Measurements from ENCODE around the gene TAF3.
A peak's percentile ranks its signal among the peaks of the same experiment; 100 is the strongest.

Gene TAF3

DNA sequence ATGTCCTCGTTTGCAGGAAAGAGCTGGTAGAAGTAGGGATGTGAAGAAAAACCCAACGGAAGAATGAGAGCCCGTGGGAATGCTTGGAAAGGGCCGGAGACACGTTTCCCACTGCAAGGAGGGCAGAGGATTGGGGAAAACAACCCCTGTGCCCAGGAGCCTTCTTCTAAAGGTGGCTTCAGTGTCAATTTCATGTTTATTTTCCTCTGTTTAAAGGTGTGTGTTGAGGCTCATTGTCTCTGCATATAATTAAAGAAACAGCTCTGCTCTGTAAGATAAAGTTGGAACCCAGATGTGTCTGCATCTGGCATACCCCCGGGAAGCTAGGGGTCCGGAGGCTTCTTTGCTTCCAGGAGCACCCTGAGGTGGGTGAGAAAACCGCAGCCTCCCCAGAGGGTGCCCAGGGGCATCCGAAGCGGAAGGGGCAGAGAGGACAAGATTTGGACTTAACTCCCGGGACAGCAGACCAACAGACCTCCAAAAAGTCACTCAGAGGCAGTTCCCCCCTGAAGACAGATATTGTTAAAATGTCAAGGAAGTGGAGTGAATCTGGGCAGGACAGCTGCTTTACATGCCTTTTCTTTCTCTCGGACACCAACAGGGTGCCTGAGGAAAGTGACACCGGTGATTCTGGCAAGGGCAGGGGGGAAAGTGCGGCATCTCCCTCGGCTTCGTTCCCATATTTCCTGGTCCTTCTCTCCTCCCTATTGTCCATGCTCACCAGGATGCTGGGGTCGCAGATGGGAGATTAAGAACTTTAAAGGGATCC, 227.6 kb downstream of the TAF3 start:
- DNase-seq (ENCODE audit: low read depth), result no peak

- no peak for DNase-seq (ENCODE audit: low read depth)
Measured at GRCh38 chr10:8047452-8048280, 229.4 kb downstream of the TAF3 start.

DNA sequence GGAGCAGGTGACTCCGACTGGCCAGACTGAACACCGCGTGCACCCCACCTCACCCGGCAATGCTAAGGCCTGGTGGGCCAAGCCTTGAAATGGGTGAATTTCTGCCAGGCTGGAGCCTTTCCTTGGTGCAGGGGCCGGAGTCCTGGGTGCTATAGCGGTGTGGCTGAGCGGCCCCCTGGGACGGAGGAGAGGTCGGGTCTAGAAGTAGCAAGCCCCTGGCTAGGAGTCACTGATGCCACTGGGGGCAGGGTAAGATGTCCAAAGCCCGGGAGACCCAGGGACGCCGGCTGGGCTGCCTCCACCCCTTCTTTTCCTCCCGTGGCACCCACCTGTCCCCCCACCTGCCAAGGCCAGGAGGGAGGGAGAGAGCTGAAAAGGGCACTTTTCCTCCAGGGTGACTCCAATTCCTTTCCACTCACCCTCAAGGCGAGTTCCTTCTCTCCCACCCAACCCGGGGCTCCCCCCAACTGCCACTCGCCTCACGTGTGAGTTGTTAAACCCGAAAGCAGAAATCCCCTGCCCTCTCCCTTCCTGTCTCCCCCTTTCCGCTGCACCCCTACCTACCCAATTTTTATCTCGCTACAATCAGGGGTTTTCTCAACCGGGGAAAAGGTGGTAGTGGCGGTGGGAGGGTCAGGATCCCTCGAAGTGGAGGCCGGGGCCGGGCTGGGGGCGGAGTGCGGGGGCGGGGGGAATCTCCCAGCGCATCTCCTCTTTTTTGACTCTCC, 230.1 kb downstream of the TAF3 start:
- no peak for DNase-seq (ENCODE audit: low read depth)

- no peak for DNase-seq (ENCODE audit: low read depth)
Measured at GRCh38 chr10:8049045-8049864, 230.9 kb downstream of the TAF3 start.

DNA sequence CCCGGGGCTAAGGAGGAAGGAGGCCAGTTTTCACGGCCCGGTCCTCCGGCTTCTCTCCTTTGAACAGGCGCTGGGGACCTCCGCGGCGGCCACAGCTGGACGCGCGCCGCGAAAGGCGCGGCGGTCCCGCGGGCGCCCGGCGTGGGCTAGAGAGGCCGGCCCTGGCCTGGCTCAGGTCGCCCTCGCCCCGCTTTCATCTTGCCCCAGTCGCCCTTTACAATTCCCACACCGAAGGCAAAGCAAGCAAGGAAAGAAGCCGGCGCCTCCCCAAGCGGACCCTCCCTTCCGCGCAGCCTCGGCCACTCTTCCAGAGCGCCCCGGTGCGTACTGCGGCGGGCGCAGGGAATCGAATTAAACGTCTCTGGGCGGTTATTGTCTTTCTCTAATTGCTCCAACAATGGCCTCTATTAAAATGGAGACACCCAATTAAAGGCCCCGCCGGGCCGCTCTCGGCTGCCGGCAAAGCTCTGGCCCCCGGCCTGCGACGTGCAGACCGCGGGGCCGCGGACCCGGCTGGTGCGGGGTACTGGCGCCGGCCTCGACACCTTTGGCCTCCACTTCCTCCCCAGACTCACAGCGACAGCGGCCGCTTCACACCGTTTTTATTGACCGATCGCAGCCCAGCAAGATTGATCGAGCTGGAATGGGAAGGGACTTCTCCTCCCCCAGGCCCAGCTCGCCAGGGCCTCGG, 231.7 kb downstream of the TAF3 start:
- DNase-seq (ENCODE audit: low read depth), result no peak

DNA sequence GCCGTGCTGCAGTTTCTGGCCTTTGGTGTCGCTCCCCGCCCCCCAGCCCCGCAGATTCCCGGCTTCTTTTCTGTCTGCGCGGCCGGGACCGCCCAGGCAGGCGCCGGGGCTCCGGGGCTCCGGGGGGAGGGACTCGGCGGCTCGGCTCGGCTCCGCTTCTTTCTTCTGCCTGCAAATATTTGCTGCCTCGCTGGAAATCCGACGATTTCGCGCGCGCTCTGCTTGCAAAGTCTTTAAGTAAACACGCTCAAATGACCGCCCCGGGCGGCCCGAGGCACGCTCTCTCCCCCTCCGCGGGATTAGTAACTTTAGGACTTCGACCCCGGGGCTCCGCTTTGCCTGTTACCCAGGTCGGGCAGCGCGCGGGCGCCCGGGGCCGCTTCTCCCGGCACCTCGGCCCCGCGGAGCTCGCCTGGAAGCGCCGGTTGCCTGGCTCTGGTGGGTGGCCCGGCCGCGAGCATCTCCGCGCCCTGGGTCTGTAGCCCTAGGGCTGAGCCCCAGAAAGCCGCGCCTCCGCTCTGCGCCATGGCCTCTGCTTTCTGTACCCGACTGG, 232.3 kb downstream of the TAF3 start:
- DNase-seq (ENCODE audit: low read depth), result no peak

GRCh38 chr10:8051109-8051821, 233.0 kb downstream of the TAF3 start:
- DNase-seq (ENCODE audit: low read depth), result no peak

DNA sequence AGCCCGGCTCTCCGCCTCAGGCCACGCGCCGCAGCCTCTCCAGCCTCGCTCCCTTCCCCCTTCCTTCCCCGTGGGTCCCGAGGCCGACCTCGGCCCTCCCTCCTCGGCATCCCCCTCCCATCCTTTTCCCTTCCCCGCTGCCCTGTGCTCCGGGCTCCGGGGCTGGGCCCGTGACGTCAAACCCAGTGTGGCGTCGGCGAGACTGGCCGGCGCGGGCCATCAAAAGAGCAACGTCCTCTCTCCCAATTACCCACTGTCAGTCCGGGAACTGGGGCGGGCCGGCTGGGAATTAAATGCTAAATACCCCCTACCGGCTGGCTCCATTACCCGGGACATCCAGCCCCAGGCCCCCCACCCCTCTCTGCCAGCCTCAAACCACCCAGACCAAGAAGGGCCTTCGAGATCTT, 233.5 kb downstream of the TAF3 start:
- DNase-seq (ENCODE audit: low read depth), result no peak

DNA sequence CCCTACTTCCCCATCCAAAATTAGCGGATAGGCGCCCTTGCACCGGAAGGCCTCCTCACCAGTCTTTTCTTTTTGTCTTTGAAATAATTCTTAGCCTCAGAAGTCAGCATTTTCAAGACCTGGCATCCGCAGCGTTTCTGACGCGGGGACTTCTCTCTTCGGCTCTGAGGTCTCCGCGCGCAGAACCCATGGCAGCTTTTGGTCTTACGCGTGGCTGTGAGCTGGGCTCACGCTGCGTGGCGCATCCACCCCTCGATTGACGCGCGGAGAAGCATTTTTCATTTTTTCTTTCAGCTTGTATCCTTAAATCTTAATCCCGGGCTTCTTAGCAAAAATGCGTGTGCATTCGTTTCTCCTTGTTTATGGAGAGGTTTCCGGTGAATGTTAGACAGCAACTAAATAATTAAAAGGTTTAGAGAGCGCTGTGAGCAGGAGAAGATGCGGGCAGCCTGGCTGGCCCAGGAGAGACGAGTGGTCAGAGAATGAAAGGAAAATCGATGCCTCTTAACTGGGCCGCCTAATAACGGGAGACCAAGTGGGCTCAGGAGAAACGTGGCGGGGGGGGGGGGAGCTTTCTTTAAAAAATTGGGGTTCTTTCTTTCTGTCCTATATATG, 234.1 kb downstream of the TAF3 start:
- no peak for DNase-seq (ENCODE audit: low read depth)

DNA sequence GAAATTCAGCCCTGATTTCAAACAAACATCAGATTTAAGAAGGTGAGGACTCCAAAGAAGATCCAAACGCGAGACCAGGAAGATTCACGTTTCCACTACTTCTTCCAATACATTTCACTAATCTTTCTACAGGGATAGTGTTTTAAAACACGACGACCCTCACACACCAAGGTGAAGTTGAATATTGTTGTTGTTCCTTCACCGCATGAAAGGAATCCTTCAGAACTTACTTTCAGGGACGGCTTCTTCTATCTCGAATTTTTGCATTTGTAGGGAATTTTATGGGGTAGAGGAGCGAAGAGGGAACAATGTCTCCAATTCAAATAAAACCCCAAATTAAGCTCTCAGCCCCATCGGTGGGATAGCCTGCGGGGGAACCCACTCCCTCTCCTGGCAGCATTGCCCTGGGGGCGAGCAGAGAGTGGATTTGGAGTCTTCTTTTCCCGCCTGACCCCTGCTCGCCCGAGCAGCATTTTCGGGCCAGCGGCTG, 234.7 kb downstream of the TAF3 start:
- no peak for DNase-seq (ENCODE audit: low read depth)

- DNase-seq (ENCODE audit: low read depth), result peak; percentile 32
Measured at GRCh38 chr10:8053446-8054243, 235.3 kb downstream of the TAF3 start.

- no peak for DNase-seq (ENCODE audit: low read depth)
Measured at GRCh38 chr10:8054244-8054493, 235.9 kb downstream of the TAF3 start.

DNA sequence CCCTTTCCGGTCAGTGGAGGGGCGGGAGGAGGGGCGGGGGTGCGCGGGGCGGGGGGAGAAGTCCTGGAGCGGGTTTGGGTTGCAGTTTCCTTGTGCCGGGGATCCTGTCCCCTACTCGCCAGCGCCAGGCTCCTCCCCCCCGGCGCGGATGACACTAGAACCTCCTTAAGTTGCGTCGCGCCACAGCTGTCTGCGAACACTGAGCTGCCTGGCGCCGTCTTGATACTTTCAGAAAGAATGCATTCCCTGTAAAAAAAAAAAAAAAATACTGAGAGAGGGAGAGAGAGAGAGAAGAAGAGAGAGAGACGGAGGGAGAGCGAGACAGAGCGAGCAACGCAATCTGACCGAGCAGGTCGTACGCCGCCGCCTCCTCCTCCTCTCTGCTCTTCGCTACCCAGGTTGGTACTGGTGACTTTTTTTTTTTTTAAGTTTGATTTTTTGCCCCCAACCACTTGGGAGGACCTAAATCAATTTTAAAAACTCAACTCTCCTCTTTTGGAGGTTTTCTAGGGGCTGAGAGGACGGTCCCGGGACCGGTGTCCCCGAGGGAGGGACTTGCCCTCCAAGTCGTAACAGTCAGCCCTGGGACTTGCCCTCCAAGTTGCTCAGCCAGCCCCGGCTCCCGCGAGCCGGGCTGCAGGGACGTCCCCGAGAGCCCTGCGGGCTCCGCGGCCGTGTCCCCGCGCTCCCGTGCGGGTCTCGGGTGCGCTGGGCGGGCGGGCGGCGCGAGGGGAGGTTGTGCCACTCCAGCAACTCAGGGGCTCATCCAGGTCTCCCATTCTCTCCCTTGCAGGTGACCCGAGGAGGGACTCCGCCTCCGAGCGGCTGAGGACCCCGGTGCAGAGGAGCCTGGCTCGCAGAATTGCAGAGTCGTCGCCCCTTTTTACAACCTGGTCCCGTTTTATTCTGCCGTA, 236.4 kb downstream of the TAF3 start, which contains the start of gene GATA3:
Gene GATA3 (plus strand): TSS at position 195 of the 914 bp plus-strand sequence. CDS start 968 bp downstream, outside the sequence.
- DNase-seq (ENCODE audit: low read depth), result no peak

DNA sequence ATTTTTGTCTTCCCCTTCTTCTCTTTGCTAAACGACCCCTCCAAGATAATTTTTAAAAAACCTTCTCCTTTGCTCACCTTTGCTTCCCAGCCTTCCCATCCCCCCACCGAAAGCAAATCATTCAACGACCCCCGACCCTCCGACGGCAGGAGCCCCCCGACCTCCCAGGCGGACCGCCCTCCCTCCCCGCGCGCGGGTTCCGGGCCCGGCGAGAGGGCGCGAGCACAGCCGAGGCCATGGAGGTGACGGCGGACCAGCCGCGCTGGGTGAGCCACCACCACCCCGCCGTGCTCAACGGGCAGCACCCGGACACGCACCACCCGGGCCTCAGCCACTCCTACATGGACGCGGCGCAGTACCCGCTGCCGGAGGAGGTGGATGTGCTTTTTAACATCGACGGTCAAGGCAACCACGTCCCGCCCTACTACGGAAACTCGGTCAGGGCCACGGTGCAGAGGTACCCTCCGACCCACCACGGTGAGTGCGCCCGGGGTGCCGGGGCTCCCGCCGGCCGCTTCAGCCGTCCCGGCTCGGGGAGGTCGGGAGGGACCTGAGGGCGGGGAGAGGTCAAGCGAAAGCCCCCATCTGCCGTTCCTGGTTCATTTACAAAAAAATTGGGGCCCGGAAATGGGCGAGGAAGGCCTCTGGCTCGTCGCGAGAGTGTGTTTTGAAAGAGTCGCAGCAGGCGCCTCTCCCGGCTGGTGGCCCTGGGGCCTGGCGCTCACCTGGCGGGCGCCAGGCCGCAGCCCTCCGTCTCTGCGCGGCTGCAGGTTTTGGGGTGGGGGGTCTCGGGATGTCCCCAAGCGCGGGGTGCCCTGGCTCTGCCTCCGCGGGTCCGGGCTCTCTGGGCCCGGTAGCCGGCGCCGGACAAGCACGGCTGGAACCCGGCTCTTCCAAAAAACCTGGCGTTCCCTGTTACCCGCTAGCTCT, 237.4 kb downstream of the TAF3 start:
- DNase-seq (ENCODE audit: low read depth), result no peak

DNA sequence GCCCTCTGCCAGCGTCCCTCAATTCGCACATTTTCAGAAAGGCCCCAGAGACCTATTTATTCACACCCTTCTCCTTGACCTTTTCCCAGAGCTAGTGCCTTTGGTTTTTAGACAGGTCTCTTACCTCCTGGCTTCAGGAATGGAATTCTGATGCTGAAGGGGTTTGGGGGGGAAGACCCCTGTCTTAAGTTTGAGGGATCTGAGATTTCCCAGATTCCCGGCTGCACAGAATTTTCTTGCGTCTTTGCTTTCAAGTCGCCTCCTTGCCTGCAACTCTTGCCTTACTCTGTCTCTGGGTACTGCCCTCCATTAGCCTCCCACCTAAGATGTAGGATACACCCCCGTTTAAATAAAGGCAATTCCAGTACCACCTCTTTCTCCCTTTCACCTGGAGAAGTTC, 238.1 kb downstream of the TAF3 start:
- no peak for DNase-seq (ENCODE audit: low read depth)

DNA sequence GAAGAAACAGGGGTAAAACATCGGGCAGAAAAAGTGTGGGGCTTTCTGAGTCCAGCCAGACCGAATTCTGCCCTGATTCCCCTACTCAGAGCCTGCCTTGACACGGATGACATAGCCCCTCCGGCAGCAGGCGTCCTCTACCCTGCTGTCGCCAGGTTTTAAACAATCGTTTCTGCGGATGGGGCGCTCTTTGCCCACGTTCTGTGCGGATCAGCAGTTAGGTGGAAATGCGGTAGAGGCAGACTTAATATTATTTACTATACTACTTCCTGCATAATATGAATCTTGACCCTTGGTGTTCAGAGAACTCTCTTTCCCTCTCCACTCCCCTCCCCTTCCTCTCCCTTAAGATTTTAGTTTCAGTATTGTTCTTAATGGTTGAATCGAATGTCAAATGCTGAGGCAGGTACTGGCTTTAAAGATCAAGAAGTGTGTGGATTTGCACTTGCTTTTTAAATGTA, 238.6 kb downstream of the TAF3 start:
- DNase-seq (ENCODE audit: low read depth), result no peak

Measured in GM04504 (cell line).